Thoracic aorta (tissue), 2 donors: ENCODE results near the gene NDUFS5. TPM values are rescaled to one million over a fixed set of nuclear protein-coding genes. Genes with fewer than 3 reads are reported as not detected.
"Not testable (repeated sequence)": the region's sequence is repeated elsewhere in the genome, so short reads cannot be mapped to it uniquely, and the experiment has no call there.

Experiments used
- ATAC-seq: fragments of 150-250 bp; one replicate; pipeline ENCODE4 v1.8.0; 2017; ENCODE audit warnings: low read depth; ENCODE audit not compliant: insufficient number of reproducible peaks, low FRiP score
- DNase-seq: peaks from one replicate; pipeline ENCODE4 v3.0.0-alpha.2; 2020; ENCODE audit warnings: low spot score
- H3K27ac ChIP-seq, 2 donors: fragments of 200-600 bp; sonication (generic); 1 replicate in 1 of 2; 2 replicates in 1 of 2; pipeline ENCODE4 v1.5.1; 2016; ENCODE audit warnings: mild to moderate bottlenecking in 2 of 2, moderate library complexity in 2 of 2
- H3K27me3 ChIP-seq: fragments of 200-600 bp; sonication (generic); replicated peaks from 2 replicates; pipeline ENCODE4 v1.6.0; 2016; ENCODE audit warnings: mild to moderate bottlenecking; ENCODE audit not compliant: insufficient read depth
- H3K36me3 ChIP-seq: fragments of 200-600 bp; sonication (generic); one replicate; pipeline ENCODE4 v1.5.1; 2016
- H3K4me1 ChIP-seq, 2 donors: fragments of 200-600 bp; sonication (generic); 1 replicate in 1 of 2; 2 replicates in 1 of 2; pipeline versions ENCODE4 v1.5.1 to v1.6.0; 2016; ENCODE audit warnings: low read depth in 2 of 2, mild to moderate bottlenecking in 1 of 2; ENCODE audit not compliant: control insufficient read depth in 1 of 2
- H3K4me3 ChIP-seq: fragments of 200-600 bp; sonication (generic); 2 replicates; pipeline ENCODE4 v1.5.1; 2016; ENCODE audit warnings: mild to moderate bottlenecking
- H3K9me3 ChIP-seq: fragments of 200-600 bp; sonication (generic); 2 replicates; pipeline ENCODE4 v1.5.1; 2016
- total RNA-seq, 2 donors: library from RNA; depleted of rRNA; stranded (reverse); fragments of >200 nt; gene quantifications; one replicate each; pipeline versions ENCODE4 v1.1.0 to v1.2.3, GENCODE V29; 2016
- TF ChIP-seq, protein P1 (sequence below): fragments of 200-600 bp; sonication (generic); IDR thresholded peaks from one replicate; pipeline ENCODE4 v1.5.1; 2019; ENCODE audit warnings: antibody characterized with exemption

The NDUFS5 gene
- total RNA-seq, 2 donors from 2014 or later = 258 to 346 TPM

- Histone ChIP-seq H3K27me3 (no peaks in the 10 kb centered on the region), H3K4me3 (no peak overlapping the region), H3K9me3 (no peaks in the 10 kb centered on the region), H3K27ac (no peak overlapping the region), H3K36me3 (peaks cover 66% of the 10 kb centered on the region), H3K4me1 (no peaks in the 10 kb centered on the region)
- no peak for ATAC-seq
- TF ChIP-seq, protein P1, sequence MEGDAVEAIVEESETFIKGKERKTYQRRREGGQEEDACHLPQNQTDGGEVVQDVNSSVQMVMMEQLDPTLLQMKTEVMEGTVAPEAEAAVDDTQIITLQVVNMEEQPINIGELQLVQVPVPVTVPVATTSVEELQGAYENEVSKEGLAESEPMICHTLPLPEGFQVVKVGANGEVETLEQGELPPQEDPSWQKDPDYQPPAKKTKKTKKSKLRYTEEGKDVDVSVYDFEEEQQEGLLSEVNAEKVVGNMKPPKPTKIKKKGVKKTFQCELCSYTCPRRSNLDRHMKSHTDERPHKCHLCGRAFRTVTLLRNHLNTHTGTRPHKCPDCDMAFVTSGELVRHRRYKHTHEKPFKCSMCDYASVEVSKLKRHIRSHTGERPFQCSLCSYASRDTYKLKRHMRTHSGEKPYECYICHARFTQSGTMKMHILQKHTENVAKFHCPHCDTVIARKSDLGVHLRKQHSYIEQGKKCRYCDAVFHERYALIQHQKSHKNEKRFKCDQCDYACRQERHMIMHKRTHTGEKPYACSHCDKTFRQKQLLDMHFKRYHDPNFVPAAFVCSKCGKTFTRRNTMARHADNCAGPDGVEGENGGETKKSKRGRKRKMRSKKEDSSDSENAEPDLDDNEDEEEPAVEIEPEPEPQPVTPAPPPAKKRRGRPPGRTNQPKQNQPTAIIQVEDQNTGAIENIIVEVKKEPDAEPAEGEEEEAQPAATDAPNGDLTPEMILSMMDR = no peak
- no peak for DNase-seq
Measured at GRCh38 chr1:39006287-39006686, 19.9 kb upstream of the NDUFS5 start.

GRCh38 chr1:39006726-39007645, 19.2 kb upstream of the NDUFS5 start:
- no peaks in the 10 kb centered on the region for H3K9me3 ChIP-seq
- DNase-seq (no peak), ATAC-seq (no peak)
- no peaks in the 10 kb centered on the region for H3K4me1 ChIP-seq
- H3K4me3 ChIP-seq = no peak overlapping the region
- TF ChIP-seq, protein P1 = no peak
- H3K36me3 ChIP-seq = peaks cover 59% of the 10 kb centered on the region
- no peak overlapping the region for H3K27ac ChIP-seq
- no peaks in the 10 kb centered on the region for H3K27me3 ChIP-seq

DNA sequence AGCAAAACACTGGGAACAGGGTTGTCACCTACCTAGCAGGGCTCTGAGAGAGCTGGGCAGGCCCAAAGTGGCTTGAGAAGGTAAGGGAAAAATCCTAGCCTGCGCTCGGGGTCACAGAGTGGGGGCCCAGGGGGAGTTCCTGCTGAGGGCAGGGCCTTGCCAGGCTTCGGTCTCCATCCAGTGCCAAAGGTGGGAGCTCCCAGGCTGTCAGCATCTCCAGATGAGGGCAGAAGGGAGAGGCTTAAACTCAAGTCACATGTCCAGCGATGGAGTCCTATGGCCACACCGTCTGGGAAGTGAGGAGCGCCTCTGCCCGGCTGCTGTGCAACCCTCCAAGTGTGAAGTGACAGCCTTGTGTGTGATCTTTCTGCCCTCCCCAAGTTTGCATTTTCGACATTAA, 11.2 kb upstream of the NDUFS5 start:
- not testable (repeated sequence) for H3K27me3 ChIP-seq, H3K27ac ChIP-seq, DNase-seq, H3K36me3 ChIP-seq, H3K4me1 ChIP-seq, H3K4me3 ChIP-seq, H3K9me3 ChIP-seq, ATAC-seq

DNA sequence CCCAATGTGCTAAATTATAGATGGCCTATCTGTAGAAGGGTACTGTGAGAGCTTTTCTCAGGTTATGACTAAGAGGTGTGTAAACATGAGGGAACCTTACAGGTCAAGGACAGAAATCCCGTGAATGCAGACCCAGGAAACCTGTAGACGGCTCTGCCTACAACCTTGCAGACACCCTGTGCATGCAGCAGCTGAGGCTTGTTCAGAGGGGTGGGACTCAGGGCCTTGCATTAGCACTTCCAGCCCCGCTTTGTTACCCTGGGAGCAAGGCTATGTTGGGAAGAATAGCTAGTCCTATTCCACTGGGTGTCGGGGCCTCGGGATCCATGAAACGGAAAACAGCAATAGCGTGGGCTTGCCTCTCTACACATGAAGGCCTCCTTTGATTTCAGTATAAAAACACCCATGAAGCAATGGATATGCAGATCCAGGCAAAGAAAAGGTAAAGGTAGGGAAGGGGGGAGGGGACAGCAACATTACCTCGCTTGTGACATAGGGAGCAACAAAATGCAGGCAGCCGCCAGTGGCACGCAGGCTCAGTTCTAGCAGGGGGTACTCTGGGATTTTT, 9.5 kb upstream of the NDUFS5 start:
- DNase-seq = no peak
- no peak overlapping the region for H3K27ac ChIP-seq
- no peak for ATAC-seq
- no peaks in the 10 kb centered on the region for H3K9me3 ChIP-seq
- peaks cover 4% of the 10 kb centered on the region for H3K36me3 ChIP-seq
- H3K4me3 ChIP-seq = no peak overlapping the region
- TF ChIP-seq, protein P1 = no peak
- no peaks in the 10 kb centered on the region for H3K27me3 ChIP-seq
- H3K4me1 ChIP-seq = no peaks in the 10 kb centered on the region

GRCh38 chr1:39017266-39017665, 8.9 kb upstream of the NDUFS5 start:
- no peak overlapping the region for H3K27ac ChIP-seq
- no peaks in the 10 kb centered on the region for H3K4me1 ChIP-seq
- TF ChIP-seq, protein P1 = no peak
- no peaks in the 10 kb centered on the region for H3K27me3 ChIP-seq
- H3K36me3 ChIP-seq = peaks cover 4% of the 10 kb centered on the region
- no peak overlapping the region for H3K4me3 ChIP-seq
- no peak for ATAC-seq
- H3K9me3 ChIP-seq = no peaks in the 10 kb centered on the region
- DNase-seq = no peak

GRCh38 chr1:39020494-39020893, 5.7 kb upstream of the NDUFS5 start:
- H3K36me3 ChIP-seq, H3K27me3 ChIP-seq, ATAC-seq, H3K4me3 ChIP-seq, DNase-seq, H3K27ac ChIP-seq, H3K4me1 ChIP-seq, H3K9me3 ChIP-seq: not testable (repeated sequence)
